Immature natural killer cell (primary cell): ENCODE measurements around the gene PERCC1. TPM values are rescaled to one million over a fixed set of nuclear protein-coding genes. Genes with fewer than 3 reads are reported as not detected.

Source experiments
- DNase-seq, 3 donors: peaks; one replicate each; pipeline ENCODE4 v3.0.0; 2022; ENCODE audit warnings: mixed read lengths in 1 of 3
- H3K27ac Mint-ChIP-seq, 6 donors: one replicate each; pipeline ENCODE4 v1.8.0; 2020; ENCODE audit warnings: mixed read lengths in 6 of 6, mild to moderate bottlenecking in 5 of 6, inconsistent platforms in 4 of 6, moderate library complexity in 3 of 6
- H3K27me3 Mint-ChIP-seq, 3 donors: one replicate each; pipeline ENCODE4 v1.8.0; 2020 to 2021; ENCODE audit warnings: low read depth in 3 of 3, mild to moderate bottlenecking in 3 of 3, mixed read lengths in 3 of 3, moderate library complexity in 3 of 3, inconsistent platforms in 1 of 3
- H3K36me3 Mint-ChIP-seq, 3 donors: one replicate each; pipeline ENCODE4 v1.8.0; 2020; ENCODE audit warnings: mixed read lengths in 3 of 3, inconsistent platforms in 2 of 3, mild to moderate bottlenecking in 2 of 3
- H3K4me1 Mint-ChIP-seq, 2 donors: one replicate each; pipeline ENCODE4 v1.8.0; 2020; ENCODE audit warnings: inconsistent platforms in 2 of 2, mild to moderate bottlenecking in 2 of 2, mixed read lengths in 2 of 2, moderate library complexity in 1 of 2
- H3K4me3 Mint-ChIP-seq, 5 donors: one replicate each; pipeline ENCODE4 v1.8.0; 2020; ENCODE audit warnings: mild to moderate bottlenecking in 5 of 5, mixed read lengths in 5 of 5, inconsistent platforms in 3 of 5, moderate library complexity in 3 of 5
- H3K9me3 Mint-ChIP-seq, 6 donors: one replicate each; pipeline ENCODE4 v1.8.0; 2020; ENCODE audit warnings: mild to moderate bottlenecking in 6 of 6, mixed read lengths in 6 of 6, inconsistent platforms in 4 of 6, moderate library complexity in 3 of 6
- polyA plus RNA-seq, 3 donors: library from polyadenylated mRNA; unstranded; fragments of 300-500 nt; fragmentation: Illumina TruSeq; gene quantifications; one replicate each; pipeline ENCODE4 v1.2.3, GENCODE V29; 2021

PERCC1 gene
- polyA plus RNA-seq, 3 donors from 2014 or later: not detected

- Mint-ChIP-seq H3K4me1 (peaks cover 6 to 8% of the 10 kb centered on the region in 2 donors), H3K27me3 (peaks cover 0 to 2% (median 0%) of the 10 kb centered on the region in 3 donors), H3K9me3 (no peaks in the 10 kb centered on the region), H3K36me3 (no peaks in the 10 kb centered on the region), H3K27ac (no peak overlapping the region), H3K4me3 (no peak overlapping the region)
- no peak for DNase-seq
These were observed 24.6 kb downstream of the PERCC1 start for GRCh38 chr16:1455190-1456171.

- no peaks in the 10 kb centered on the region for H3K9me3 Mint-ChIP-seq
- peaks cover 0 to 2% (median 0%) of the 10 kb centered on the region in 3 donors for H3K27me3 Mint-ChIP-seq
- no peak for DNase-seq
- no peak overlapping the region for H3K27ac Mint-ChIP-seq
- no peak overlapping the region for H3K4me3 Mint-ChIP-seq
- peaks cover 6% of the 10 kb centered on the region in 2 donors for H3K4me1 Mint-ChIP-seq
- H3K36me3 Mint-ChIP-seq: no peaks in the 10 kb centered on the region
These were observed 26.1 kb downstream of the PERCC1 start for GRCh38 chr16:1456951-1457350.

DNA sequence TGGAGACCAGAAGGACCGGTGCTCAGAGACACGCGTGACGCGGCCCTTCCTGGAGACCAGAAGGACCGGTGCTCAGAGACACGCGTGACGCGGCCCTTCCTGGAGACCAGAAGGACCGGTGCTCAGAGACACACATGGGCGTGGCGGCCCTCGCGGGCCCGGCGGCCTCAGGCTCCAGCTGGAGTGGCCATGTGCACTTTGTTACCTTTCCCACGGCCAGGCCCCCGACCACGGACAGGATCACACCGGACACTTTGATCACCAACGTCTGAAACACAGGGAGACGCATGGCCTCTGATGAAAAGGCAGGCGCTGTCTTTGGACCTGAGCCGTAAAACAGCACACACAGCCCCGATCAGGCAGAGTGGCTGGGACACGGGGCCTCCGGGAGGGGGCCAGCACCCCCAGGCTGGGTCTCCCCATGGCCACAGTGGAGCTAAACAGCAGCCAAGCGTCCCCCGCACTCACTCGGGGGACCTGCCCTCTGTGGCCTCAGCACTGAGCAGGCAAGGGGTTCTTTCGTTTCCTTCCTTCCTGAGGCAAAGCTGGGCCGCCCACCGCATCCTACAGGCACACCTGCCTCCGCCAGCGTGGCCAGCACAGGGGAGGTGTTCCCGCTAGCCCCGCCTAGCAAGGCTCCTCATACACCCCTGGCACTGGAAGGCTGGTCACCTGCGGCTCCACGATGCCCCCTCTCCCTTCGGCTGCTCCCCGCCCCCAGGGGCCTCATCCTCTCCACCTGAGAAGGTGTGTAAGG lies 26.8 kb downstream of the PERCC1 start:
- H3K27ac Mint-ChIP-seq: no peak overlapping the region
- peaks cover 6% of the 10 kb centered on the region in 2 donors for H3K4me1 Mint-ChIP-seq
- no peaks in the 10 kb centered on the region for H3K9me3 Mint-ChIP-seq
- H3K36me3 Mint-ChIP-seq: no peaks in the 10 kb centered on the region
- no peak for DNase-seq
- no peak overlapping the region for H3K4me3 Mint-ChIP-seq
- H3K27me3 Mint-ChIP-seq: peaks cover 0 to 2% (median 0%) of the 10 kb centered on the region in 3 donors

DNA sequence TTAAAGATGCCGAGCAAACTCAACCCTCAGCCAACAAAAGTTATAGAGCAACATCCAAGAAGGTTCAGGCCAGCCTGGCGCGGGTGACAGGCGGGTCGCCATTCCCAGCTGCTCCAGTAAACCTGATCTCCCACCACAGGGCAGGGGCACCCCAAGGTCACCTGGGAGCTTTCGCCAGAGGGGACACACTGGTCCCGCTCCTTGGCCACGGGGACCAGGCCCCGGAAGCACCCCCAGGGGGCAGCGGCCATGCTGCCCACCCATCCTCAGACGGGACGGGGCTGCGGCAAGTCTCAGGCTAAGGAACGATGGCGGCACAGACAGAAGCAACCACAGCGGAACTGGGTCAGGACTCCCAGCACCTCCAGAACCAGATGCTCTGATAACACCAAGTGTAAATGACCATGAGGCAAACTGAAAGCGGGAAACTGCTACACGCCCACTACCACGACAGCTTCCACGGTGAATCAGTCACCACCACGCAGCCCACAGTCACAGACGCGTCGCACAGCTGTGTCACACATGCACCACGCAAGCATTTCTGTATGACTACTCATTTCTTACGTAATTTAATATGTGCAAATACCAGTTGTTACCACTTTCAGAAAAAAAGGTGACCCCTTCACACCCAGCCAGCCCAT lies 27.6 kb downstream of the PERCC1 start:
- peak in 1 of 3 donors; percentile 13 for DNase-seq
- Mint-ChIP-seq H3K27me3 (peaks cover 0 to 2% (median 0%) of the 10 kb centered on the region in 3 donors), H3K36me3 (no peaks in the 10 kb centered on the region), H3K4me3 (no peak overlapping the region), H3K27ac (peak overlapping the region in 2 of 6 donors; percentile 49 to 85), H3K9me3 (no peaks in the 10 kb centered on the region), H3K4me1 (peaks cover 6% of the 10 kb centered on the region in 2 donors)

GRCh38 chr16:1458977-1459341 lies 28.1 kb downstream of the PERCC1 start:
- Mint-ChIP-seq H3K9me3 (no peaks in the 10 kb centered on the region), H3K36me3 (no peaks in the 10 kb centered on the region), H3K27ac (peak overlapping the region in 2 of 6 donors; percentile 49 to 85), H3K27me3 (peaks cover 0 to 2% (median 0%) of the 10 kb centered on the region in 3 donors), H3K4me1 (peaks cover under 1 to 2% of the 10 kb centered on the region in 2 donors), H3K4me3 (no peak overlapping the region)
- no peak for DNase-seq

- DNase-seq: no peak
- peaks cover 0 to 2% of the 10 kb centered on the region in 2 donors for H3K4me1 Mint-ChIP-seq
- H3K27ac Mint-ChIP-seq: no peak overlapping the region
- no peaks in the 10 kb centered on the region for H3K27me3 Mint-ChIP-seq
- no peaks in the 10 kb centered on the region for H3K36me3 Mint-ChIP-seq
- H3K4me3 Mint-ChIP-seq: no peak overlapping the region
- no peaks in the 10 kb centered on the region for H3K9me3 Mint-ChIP-seq
These were observed 29.1 kb downstream of the PERCC1 start for GRCh38 chr16:1459967-1460366.

DNA sequence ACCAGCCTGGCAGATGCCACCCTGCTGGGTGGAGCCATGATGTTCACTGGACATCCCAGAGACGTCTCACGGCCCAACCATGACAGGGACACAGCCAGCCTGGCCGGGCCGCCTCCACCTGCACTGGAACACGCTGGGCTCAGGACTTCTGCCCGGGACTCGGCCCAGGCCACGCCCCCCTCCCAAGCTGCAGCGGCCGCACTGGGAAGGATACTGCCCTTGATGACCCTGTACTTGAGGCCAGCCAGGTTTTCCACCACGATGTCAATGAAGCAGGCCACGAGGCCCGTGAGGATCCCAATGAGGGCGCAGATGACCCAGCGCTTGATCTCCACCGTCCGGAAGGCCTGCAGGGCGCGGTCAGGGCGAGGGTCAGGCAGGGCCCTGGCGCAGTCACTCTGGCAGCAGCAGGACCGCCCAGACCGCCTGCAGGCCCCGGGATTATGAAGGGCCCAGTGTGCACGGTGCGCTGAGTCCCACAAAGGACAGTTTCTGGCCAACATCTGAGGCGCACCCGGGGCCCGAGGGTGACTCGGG lies 29.8 kb downstream of the PERCC1 start:
- Mint-ChIP-seq H3K4me3 (no peak overlapping the region), H3K4me1 (peaks cover 0 to 2% of the 10 kb centered on the region in 2 donors), H3K9me3 (no peaks in the 10 kb centered on the region), H3K36me3 (no peaks in the 10 kb centered on the region), H3K27me3 (no peaks in the 10 kb centered on the region), H3K27ac (no peak overlapping the region)
- no peak for DNase-seq

- Mint-ChIP-seq H3K4me1 (peaks cover 0 to 2% of the 10 kb centered on the region in 2 donors), H3K4me3 (no peak overlapping the region), H3K9me3 (no peaks in the 10 kb centered on the region), H3K36me3 (no peaks in the 10 kb centered on the region), H3K27ac (no peak overlapping the region), H3K27me3 (no peaks in the 10 kb centered on the region)
- DNase-seq: no peak
These were observed 30.3 kb downstream of the PERCC1 start for GRCh38 chr16:1461146-1461545.

GRCh38 chr16:1464196-1464893 lies 33.5 kb downstream of the PERCC1 start:
- peaks cover 0 to 2% of the 10 kb centered on the region in 2 donors for H3K4me1 Mint-ChIP-seq
- no peak overlapping the region for H3K27ac Mint-ChIP-seq
- H3K27me3 Mint-ChIP-seq: no peaks in the 10 kb centered on the region
- H3K4me3 Mint-ChIP-seq: no peak overlapping the region
- DNase-seq: no peak
- no peaks in the 10 kb centered on the region for H3K36me3 Mint-ChIP-seq
- H3K9me3 Mint-ChIP-seq: no peaks in the 10 kb centered on the region

- no peak for DNase-seq
- Mint-ChIP-seq H3K27me3 (peaks cover 0 to 2% (median 2%) of the 10 kb centered on the region in 3 donors), H3K9me3 (no peaks in the 10 kb centered on the region), H3K4me1 (peaks cover 6% of the 10 kb centered on the region in 2 donors), H3K27ac (no peak overlapping the region), H3K36me3 (no peaks in the 10 kb centered on the region), H3K4me3 (no peak overlapping the region)
These were observed 34.2 kb downstream of the PERCC1 start for GRCh38 chr16:1464894-1465566.

DNA sequence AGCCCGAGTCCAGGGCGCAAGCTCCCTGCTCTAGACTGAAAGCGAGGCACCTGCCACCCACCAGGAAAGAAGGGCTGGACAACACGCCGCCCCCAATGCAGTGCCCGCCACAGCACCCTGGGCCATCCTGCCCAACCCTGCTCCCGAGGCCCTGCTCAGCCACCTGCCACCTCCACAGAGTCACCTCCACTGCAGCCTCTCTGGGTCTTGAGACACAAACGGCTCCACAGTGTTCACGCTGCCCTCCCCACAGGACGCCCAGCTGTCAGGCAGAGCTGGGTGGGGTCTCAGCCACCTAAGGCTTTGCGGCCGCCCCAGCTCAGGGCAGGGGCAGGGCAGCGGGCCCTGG lies 34.7 kb downstream of the PERCC1 start:
- Mint-ChIP-seq H3K4me3 (no peak overlapping the region), H3K4me1 (peaks cover 9 to 11% of the 10 kb centered on the region in 2 donors), H3K36me3 (no peaks in the 10 kb centered on the region), H3K27me3 (peaks cover 0 to 2% (median 2%) of the 10 kb centered on the region in 3 donors), H3K9me3 (no peaks in the 10 kb centered on the region), H3K27ac (no peak overlapping the region)
- DNase-seq: no peak

DNA sequence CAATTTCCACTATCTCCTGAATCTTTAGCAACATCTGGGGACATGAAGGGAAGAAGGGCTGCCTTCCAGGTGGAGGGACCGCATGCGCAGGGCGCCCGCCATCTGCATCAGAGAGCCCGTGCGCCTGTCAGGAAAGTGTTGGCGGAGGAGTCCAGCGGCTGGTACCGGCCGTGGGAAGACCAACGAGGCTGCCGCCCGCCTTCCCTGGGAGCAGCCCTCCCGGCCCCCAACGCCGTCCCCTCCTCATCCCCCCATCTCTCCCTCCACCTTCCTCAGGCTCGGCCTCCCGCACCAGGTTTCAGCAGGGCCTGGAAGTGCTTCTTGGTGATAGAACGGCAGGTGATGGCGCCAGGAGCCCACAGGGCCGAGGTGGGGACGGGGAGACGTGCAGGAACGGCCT lies 35.2 kb downstream of the PERCC1 start:
- Mint-ChIP-seq H3K27me3 (peaks cover 0 to 5% (median 2%) of the 10 kb centered on the region in 3 donors), H3K27ac (no peak overlapping the region), H3K4me1 (peaks cover 14 to 16% of the 10 kb centered on the region in 2 donors), H3K9me3 (no peaks in the 10 kb centered on the region), H3K4me3 (no peak overlapping the region), H3K36me3 (no peaks in the 10 kb centered on the region)
- no peak for DNase-seq
